NCI-H526 (cell line): ENCODE data around the gene SRC.
A peak's percentile ranks its signal among the peaks of the same experiment; 100 is the strongest.

Experiments
- DNase-seq, 2 experiments: peaks; one replicate each; lab custom pipeline; 2025; lab: John Stamatoyannopoulos, UW

SRC gene

DNA sequence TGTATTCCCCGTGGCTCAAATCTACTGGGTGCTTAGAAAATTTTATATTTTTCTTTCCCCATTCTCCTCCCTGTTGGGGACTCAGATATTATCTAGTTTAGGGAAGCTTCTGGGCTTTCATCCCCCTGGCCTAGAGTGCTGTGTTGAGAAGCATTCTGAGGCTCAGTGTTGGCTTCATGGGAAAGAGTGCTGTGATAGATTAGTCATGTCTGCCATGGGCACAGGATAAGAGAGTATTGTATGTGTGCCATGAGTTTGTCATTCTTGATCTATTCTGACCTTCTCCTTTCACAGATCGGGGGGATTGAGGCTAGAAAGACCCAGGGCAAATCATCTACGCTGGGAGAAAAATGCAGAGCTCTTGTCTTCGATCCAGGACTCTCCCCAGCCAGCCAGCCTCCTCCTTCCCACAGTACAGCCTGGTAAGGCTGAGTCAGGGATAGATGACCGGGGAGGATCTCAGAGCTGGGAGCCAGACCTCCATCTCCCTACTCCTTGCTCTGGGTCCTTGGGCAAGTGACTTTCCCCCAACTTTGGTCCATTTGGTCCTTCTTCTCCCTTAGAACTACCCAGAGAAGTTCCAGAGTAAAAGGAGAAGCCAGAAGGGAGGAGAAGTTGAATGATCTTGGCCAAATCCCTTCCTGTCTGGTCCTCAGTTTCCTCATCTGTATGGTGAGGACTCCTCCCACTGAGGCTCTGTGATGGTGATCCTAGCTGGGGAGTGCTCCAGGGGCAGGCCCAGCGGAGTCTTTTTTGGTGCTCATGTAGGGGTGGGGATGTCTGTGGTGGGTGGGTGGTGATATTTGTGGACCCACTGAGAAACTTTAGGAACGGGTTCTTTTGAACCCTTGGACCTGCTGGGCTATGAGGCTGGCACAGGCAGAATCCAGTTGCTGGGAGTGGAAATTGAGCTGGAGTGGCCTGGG lies 5.0 kb downstream of the SRC start:
- no peak for DNase-seq

DNA sequence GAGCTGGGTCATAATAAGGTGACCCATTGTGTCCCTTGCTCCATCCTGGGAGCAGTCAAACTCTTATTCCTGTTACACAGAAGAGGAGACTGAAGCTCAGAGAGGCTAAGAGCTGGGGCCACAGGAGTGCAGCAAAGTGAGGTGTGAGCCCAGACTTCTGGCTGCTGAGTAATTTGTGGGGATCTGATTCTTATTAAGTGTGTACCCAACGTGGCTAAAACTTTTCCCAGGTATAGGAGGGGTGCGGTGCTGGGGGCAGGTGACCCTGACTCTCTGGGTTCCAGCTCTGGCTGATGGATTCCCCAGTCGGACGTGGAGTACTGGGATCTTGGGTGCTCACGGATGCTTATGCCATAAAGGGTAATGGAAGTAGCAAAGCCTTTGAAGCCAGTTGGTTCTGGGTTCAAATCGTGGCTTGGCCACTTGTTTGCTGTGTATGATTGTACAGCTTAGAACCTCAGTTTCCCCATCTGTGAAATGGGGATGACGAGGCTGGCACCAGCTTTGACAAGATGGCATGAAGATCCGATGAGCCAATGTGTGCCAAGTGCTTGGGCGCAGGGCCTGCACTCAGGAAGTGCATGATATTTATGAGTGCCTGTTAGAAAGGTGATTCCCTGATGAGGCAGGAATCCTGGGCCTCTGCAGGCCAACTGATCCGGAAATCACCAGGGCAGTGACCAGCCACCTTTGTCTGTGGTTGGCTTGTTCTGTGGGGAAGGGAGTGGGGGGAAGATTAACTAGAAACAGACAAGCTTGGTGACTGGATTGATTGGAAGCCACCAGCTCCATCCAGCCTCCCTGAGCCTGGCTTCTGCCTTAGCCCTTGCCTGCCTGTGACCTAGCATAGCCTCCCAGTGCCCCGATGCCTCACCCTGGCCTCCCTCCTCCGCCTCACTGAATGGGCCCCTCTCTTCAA lies 6.0 kb downstream of the SRC start:
- no peak for DNase-seq

DNA sequence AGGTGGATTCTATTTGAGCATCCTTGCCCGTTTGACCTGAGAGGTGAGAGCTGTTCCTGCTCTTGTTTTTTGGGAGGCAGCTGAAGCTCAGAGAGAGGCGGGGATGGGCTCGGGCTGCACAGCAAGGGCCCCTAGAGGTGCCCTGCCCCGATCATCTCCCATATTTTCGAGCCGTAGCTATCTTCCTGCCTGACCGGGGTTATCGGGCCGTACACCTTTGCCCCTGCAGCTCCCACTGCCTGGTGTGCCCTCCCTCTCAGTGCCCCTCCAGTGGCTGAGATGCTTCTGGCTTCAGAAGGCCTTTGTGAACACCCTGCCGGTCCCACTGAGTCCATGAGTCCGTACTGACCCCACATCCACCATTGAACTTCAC lies 6.7 kb downstream of the SRC start:
- DNase-seq = no peak

DNA sequence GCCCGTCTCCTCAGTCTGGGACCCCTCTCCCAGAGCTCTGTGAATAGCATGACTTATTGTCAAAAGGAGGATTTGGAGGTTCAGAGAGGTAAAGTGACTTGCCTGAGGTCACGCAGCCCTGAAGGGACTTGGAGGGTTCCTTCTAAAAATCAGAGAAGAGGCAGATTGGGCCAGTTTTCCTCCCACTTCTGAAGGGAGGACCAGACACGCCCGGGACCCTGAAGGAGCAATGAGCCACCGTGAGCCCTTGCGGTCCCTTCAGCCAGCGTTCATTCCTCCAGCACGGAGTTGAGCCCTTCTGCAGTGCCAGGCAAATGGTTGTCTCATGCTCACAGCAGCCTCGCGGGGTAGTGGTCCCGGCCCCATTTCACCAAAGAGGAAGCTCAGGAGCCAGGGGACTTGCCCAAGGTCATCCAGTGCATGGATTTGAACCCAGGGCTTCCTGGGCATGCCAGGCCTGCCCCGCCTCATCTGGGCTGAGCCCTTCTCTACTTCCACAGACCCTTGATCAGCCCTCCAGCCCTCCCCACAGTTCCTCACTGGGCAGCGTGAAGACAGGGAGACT lies 7.4 kb downstream of the SRC start:
- no peak for DNase-seq

DNA sequence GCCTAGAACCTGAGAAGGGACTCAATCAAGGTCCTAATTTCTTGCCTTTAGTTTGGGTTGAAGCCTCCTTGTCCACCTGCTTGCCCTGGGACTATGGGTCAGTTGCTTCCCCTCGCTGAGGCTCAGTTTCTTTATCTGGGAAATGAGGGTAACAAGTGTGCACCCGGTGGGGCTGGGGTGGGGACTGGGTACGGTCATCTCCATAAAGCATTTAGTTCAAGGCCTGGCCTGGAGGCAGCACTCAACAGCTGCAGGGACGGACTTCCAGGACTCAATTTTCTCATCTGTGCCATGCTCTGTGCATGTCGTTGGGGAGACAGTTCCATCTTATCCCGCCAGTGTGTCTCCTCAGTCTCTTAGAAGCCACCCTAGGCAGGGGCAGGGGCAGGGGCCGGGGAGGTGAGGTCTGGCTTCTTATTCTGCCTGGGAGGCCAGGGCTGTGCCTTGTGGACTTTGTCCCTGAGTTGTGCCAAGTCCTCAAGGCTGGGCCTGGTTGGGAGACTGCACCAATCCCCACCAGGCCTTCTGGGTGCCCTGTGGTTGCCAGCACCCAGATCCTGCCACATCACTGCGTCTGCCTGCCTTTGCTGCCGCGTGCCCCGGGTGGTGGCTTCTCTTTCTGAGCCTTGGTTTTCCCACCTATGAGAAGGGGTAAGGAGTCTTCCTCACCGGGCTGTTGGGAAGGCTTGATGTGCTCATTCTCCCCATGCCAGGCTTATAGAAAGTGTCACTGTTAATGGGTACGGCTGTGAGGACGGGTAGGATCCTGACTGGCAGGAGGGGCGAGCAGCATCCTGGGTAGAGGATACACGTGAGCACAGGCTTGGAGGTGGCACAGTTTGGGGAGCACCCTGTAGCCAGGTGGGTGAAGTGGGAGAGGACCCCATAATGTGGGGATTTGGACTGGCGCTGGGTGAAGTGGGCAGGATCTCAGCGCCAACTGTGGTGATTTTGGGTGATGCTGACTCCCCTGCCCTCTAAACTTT lies 8.6 kb downstream of the SRC start:
- DNase-seq = no peak

DNA sequence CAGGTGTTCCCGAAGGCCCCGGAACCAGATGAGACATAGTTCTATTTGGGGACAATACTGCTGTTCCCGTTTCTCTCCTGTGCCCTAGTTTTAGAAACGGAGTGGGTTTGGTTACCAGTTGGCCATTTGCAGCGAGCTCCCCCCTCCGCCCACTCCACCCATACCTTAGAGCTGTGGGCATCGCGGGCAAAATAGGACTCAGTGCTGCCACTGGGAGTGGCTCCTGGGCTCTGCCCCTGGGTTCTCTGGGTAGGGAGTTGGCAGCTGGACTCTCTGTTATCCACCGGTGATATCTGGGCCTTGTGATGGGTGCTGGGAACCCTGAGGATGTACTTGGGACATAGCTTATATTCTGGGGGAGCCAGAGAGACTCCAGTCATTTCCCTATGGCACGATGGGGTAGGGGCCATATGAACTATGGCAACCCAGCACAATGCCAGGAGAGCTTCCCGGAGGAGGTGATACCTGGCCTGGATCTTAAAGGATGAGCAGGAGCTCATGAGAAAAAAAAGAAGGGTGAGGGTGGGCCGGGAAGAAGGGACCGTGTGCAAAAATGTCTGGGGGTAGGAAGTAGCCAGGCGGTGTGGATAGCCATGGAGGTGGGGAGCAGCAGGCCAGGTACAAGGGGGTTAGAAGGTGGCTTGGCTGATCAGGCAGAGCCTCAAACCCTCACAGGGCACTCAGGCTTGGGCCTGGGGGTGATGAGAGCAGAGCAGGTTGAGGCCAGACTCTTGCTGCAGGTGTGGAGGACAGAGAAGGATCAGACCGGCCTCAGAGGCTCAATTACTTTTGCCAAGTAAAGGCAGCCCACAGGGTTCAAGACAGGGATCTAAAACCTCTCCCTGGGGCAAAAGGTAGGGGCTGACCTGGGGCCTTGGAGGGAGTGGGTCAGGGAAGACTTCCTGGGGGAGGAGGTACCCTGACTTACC lies 9.6 kb downstream of the SRC start:
- DNase-seq = no peak

DNA sequence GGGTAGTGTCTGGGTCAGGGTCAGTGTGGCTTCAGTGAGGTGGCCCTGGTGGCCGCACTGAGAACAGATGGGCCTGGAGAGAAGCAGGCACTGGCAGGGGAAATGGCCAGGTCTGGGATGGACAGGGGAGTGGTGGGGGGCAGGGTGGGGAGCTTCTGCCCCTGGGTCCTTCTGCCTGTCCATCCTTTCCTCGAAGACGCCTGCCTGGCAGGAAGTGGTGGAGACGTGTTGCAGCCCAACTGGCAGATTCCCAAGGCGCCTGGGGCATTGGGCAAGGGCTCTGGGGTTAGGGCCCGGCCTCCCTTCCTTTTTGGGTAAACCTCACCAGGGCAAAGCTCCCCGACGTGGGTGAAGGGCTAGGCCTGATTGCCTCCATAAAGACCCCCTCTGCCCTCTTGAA lies 10.4 kb downstream of the SRC start:
- no peak for DNase-seq

DNA sequence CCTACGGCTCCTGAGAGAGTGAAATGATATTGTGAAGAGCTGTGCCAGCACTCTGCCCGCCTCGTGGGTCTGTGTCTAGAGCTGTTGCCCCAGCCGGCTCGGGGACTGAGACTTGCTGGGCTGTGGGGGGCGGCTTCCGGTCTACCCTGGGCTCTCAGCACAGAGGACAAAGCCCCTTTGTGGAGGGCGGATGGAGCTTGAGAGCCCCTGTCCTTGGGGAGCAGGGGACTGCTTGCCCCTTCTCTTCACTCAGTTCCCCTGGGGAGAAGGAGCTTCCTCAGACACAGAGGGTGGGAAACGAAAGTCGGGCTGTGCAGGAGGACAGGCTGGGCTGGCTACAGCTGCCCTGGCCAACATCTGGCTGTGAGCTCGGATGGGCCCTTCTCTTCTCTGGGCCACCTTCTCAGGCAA lies 11.0 kb downstream of the SRC start:
- no peak for DNase-seq

DNA sequence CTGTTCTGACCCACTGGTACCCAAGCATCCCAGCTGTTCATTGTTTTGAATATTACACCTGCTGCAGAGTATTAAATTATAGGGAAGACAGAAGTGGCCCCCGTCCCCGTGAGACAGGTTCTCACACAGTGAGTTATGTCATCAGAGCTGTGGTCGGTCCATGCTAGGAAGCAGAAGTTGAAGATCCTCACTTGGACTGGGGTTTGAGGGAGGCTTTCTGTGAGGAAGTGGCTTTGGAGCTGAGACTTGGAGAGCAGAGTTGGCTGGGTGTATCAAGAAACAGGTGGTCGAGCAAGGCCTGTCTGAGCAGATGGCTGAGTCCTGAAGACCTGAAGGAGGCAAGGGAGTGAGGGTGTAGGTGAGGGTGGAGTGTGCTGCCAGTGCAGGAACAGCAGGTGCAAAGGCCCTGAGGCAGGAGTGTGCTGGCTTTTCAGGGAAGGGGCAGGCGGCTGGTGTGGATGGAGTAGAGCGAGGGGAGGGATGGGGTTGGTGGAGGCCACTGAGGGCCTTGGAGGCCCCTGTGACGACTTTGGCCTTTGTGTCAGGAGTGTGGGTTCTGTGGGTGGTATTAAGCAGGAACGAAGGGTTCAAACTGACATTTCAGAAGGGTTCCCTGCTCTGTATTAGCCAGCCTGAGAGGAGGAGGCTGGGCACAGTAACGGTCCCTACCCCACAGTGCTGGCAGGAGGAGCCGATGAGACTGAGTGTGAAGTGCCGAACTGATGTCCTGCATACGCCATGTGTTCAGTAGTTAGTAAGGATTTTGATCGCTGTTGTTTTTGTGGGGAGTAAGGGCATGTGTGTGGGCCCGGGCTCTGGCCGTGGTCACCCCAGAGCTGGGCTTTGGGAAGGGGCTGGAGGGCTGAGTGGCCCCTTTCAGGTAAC lies 11.8 kb downstream of the SRC start:
- DNase-seq = no peak

DNA sequence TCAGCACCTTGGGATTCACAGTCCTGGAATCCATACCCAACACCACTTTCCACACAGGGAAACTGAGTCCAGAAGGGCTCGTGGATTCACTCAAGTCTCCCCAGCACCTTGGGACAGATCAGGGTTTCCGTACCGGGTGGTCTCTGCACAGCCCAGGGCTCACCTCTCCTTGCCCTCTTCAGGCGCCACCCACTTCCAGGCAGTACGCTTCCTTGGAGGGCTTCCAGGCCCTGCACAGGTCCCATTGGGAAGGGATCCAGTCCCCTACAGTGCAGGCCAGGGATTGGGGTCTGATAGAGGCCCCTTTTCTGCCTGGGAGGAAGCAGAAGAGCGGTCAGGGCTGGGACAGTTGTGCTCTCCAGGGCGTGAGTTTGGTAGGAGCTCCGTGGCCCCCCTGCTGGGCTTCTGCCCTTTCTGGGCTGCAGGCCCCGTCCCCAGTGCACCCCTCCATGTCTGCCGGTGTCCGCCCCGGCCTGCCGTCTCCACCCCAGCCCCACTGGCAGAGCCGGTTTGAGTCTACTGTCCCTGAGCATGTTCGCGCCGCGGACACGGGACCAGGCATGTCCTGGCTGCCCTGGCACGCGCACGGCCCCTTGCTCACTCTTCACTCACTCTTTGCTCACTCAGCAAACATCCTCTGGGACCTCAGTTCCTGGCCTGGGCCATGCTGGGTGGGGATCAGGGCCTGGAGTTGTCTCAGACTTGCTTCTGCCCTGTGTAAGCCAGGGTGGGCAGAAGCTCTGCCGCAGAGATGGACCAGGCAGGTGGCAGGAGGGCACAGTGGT lies 12.6 kb downstream of the SRC start:
- peak in 1 of 2 experiments; percentile 33 for DNase-seq

DNA sequence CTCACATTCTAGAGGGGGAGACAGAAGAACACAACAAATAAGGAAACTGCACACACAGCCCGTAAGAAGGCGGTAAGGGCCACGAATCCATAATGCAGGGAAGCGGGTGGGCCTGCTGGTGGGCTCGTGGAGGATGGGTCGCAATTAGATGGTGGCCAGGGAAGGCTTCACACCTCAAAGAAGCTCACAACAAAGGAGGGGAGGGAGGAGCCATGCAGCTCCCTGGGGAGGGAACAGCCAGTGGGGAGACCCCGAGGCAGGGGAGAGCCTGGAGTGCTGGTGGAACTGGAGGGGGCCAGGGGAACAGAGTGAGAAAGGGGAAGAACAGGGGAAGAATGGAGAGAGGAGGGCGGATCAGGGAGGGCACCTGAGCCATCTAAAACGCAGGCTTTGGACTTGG lies 13.4 kb downstream of the SRC start:
- DNase-seq = no peak

DNA sequence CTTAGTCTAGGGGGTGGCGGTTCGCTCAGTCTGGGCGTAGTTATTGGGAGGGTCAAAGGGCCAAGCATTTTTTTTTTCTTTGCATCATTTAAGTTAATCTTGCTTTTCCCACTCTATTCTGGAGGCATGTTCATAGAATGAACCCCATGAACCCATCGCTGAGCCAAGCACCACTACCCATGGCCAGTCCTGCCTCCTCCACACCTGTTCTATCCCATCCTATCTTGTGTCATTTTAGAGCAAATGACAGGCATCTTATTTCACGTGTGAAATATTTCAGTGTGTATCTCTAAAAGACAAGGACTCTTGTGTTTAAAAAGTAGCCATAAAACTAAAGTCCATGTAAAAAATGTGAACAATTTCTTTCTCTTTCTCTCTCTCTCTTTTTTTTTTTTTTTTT lies 13.9 kb downstream of the SRC start:
- DNase-seq = no peak

DNA sequence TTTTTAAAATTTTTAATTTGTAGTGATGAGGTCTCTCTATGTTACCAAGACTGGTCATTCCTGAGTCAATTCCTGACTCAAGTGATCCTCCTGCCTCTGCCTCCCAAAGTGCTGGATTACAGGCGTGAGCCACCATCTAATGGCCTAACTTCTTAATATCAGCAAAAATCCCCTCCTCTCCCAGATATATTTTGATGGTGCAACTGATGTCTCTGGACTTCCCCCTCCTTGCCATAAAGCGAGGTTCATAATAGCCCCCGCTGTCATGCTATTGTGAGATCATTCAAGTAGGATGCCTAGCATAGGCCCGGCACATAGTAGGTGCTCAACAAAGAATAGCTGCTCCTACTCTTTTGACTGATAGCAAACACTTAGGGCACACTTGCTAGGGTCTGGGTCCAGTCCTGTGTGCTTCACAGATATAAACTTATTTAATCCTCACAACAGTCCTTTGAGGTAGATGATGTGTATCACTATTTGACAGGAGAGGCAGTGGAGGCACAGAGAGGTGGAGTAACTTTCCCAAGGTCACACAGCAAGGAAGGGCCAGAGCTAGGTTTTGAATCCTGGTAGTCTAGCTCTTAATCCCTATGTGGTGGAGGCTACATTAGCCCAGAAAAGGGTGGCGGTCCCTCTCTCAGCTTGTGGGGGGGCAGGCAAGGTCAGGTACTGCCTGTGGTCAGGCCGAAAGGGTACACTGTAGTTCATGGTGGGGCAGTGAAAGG lies 14.6 kb downstream of the SRC start:
- DNase-seq = no peak

DNA sequence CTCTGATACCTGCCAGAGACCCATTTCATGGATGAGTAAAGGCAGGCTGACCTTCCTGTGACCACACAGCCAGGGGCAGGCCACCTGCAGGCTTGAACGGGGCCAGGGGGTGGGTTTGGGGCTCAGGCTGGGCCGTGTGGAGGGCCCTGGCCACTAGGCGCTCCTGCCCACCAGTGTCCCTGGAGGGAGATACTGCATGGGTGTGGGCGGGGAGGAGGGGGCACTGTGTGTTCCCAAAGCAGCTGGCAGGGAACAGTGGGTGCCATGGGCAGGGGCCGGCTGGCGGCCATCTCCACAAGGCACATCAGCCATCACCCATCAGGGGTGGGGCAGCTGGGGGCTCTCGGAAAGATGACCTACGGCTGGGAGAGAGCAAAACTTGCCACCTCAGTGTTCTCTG lies 15.4 kb downstream of the SRC start:
- DNase-seq = no peak

DNA sequence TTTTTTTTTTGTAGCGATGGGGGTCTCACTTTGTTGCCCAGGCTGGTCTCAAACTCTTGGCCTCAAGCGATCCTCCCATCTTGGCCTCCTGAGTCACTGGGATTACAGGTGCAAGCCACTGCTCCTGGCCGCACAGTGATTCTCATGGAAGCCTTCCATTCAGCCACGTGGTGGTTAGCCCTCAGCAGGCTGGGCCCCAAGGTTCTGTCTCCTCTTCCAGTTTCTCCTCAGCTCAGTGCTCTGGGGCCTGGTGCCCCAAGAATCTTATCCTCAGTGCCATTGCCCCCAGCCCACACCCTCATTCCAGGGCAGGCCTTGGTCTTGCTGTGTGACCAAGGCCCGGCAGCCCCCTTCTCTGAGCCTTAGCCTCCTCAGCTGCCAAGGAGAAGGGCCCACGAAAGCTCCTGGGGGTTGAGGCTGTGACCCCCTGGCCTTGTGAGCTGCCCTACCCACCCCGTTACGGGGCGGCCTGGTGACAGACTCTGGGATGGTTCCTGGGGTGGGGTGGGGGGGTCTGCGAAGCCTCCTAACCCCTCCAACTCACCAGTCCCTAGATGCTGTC lies 16.4 kb downstream of the SRC start:
- DNase-seq = no peak

DNA sequence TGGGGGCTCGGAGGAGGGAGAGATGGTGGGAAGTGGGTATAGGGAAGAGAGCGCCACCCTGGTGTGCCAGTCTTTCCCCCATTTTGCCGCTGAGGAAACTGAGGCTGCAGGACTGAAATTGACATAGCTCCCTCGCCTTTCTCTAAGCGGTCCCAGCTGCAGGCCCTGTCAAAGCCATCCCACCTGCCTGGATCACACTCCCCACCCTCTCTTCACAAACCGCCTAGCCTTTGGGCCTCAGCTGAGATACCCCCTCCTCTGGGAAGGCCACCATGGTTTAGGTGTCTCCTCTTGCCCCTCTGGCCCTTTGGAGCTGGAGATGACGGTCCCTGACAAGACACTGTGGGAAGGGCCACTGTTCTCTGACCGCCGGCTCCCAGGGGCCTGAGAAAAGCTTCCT lies 16.9 kb downstream of the SRC start:
- no peak for DNase-seq

DNA sequence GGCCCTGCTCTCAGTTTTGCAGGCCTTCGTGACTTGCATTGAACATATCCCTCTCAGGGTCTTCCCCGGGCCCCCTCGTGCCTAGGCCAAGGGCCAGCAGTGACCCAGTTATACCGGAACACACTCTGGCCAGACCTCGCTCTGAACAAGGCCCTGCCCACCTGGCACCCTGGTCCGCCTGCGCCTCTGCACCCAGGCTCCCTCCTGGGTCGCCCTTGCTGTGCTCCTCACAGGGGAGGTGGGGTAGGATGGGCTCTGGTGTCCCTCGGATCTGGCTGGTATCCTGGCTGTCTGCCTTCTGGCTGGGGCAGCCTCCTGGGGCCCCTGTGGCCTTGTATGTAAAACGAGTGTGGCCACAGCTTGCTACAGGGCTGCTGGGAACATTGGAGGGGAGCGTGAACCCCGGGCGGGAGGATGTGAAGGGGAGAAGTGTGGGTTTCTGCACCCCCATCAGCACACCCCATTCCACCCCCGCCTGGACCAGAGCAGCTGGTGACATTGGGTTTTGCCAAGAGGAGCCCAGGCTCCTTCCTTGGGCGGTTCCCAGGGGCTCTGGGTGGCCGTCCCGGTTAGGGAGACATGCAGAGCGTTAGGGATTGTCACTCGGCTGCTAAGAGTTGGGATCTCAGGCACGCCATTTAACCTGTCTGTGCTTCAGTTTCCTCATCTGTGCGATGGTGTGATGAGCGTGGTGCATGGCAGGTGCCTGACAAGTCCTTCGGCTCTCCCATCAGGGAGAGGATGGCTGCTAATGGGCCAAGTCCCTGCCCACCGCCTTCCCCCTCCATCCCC lies 17.5 kb downstream of the SRC start:
- DNase-seq = no peak
